Measurements from ENCODE around the gene PTGDR.

DNA sequence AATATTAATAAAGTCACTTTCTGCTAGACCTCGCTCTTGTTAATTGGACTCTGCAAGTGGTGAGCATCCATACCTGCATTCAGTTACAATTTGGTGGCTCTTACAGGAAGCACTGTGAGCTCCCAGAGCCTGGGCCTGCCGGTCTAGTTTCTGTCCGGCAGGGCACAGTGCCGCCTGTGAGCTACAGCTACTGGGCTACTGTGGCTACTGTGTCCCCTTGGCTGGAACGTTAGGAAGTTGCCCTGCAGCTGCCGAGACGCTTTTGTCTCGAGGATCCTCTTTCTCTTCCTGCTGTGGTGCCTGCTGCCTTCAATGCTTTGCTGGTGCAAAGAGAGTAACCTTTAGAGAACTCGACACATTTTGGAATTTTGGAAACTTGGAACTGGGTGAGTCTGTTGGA, 44.6 kb upstream of the PTGDR start:
- TF ChIP-seq, protein P1, sequence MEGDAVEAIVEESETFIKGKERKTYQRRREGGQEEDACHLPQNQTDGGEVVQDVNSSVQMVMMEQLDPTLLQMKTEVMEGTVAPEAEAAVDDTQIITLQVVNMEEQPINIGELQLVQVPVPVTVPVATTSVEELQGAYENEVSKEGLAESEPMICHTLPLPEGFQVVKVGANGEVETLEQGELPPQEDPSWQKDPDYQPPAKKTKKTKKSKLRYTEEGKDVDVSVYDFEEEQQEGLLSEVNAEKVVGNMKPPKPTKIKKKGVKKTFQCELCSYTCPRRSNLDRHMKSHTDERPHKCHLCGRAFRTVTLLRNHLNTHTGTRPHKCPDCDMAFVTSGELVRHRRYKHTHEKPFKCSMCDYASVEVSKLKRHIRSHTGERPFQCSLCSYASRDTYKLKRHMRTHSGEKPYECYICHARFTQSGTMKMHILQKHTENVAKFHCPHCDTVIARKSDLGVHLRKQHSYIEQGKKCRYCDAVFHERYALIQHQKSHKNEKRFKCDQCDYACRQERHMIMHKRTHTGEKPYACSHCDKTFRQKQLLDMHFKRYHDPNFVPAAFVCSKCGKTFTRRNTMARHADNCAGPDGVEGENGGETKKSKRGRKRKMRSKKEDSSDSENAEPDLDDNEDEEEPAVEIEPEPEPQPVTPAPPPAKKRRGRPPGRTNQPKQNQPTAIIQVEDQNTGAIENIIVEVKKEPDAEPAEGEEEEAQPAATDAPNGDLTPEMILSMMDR (IDR thresholded peaks at IDR 0.05) = no peak
- no peak for TF ChIP-seq POLR2A (IDR thresholded peaks at IDR 0.05)
